GM12891 (cell line): ENCODE measurements around the gene LOX.

ENCODE experiments used
- POLR2A ChIP-seq: IDR thresholded peaks from 2 replicates; pipeline ENCODE4 v1.6.1; 2011; ENCODE audit warnings: low read depth, low read length, control low read depth
- POLR2AphosphoS5 ChIP-seq: IDR thresholded peaks from 2 replicates; pipeline ENCODE4 v1.6.1; 2011; ENCODE audit warnings: low read depth, low read length, control low read depth
- POU2F2 ChIP-seq: IDR thresholded peaks from 2 replicates; pipeline ENCODE4 v1.6.1; 2011; ENCODE audit warnings: low read depth, mild to moderate bottlenecking, control low read depth, low read length, moderate library complexity
- SPI1 ChIP-seq: IDR thresholded peaks from 2 replicates; pipeline ENCODE4 v1.6.1; 2011; ENCODE audit warnings: low read depth, low read length, control low read depth
- TAF1 ChIP-seq: IDR thresholded peaks from 2 replicates; pipeline ENCODE4 v1.6.1; 2011; ENCODE audit warnings: low read depth, low read length, control low read depth

DNA sequence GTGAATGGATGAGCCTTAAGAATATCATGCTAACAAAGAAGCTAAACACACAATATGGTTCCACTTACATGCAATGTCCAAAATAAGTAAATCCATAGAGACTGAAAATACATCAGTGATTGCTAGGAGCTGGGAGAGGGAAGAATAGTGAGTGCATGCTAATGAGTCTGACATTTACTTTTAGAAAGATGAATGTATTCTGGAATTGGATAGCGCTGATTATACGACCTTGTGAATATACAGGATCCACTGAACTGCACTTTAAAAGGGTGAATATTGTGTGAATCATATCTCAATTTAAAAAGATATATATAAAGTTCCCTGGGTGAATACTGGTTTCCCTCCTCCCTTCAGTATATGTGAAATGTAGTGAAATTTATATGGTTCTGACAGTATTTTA, 46.2 kb downstream of the LOX start:
- no peak for TF ChIP-seq TAF1
- no peak for TF ChIP-seq POLR2A
- no peak for TF ChIP-seq POLR2AphosphoS5
- TF ChIP-seq POU2F2: no peak
- no peak for TF ChIP-seq SPI1
